ENCODE results near the gene PRMT5.

Gene PRMT5

DNA sequence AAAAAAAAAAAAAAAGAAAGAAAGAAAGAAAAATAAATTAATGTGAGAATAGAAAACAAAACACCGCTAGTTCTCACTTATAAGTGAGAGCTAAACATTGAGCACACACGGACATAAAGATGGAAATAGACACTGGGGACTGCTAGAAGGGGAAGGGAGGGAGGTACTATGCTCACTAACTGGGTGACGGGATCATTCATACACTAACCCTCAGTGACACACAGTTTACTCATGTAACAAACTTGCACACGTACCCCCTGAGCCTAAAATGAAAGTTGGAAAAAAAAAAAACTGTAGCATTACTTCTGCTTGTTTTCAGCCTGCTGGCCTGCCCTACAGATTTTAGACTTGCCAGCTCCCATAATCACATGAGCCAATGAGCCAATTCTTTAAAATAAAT, 10.5 kb upstream of the PRMT5 start:
- DNase-seq (ENCODE audit: extremely low spot score): no peak
- ChIA-PET CTCF (no interaction called here), POLR2A (no interaction called here)
- TF ChIP-seq, protein P1, sequence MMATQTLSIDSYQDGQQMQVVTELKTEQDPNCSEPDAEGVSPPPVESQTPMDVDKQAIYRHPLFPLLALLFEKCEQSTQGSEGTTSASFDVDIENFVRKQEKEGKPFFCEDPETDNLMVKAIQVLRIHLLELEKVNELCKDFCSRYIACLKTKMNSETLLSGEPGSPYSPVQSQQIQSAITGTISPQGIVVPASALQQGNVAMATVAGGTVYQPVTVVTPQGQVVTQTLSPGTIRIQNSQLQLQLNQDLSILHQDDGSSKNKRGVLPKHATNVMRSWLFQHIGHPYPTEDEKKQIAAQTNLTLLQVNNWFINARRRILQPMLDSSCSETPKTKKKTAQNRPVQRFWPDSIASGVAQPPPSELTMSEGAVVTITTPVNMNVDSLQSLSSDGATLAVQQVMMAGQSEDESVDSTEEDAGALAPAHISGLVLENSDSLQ (IDR thresholded peaks at IDR 0.05): no peak
- TF ChIP-seq SUZ12 (IDR thresholded peaks at IDR 0.05): no peak
- TF ChIP-seq ELF4 (IDR thresholded peaks at IDR 0.05): no peak
- TF ChIP-seq LEF1 (IDR thresholded peaks at IDR 0.05; ENCODE audit: borderline replicate concordance): no peak
- no peak for TF ChIP-seq FOXK2 (IDR thresholded peaks at IDR 0.05)
- TF ChIP-seq BHLHE40 (IDR thresholded peaks at IDR 0.05; ENCODE audit: borderline replicate concordance): no peak
- TF ChIP-seq NFRKB (IDR thresholded peaks at IDR 0.05): no peak
- no peak for TF ChIP-seq TARDBP (IDR thresholded peaks at IDR 0.05)
- TF ChIP-seq FOXA1 (IDR thresholded peaks at IDR 0.05): no peak
- no peak for TF ChIP-seq ZNF384 (IDR thresholded peaks at IDR 0.05)
- no peak for TF ChIP-seq SP1 (IDR thresholded peaks at IDR 0.05)
- no peak for TF ChIP-seq HDGF (IDR thresholded peaks at IDR 0.05; ENCODE audit: borderline replicate concordance)
- TF ChIP-seq FOXM1 (IDR thresholded peaks at IDR 0.05; ENCODE audit: borderline replicate concordance): no peak
- no peak for TF ChIP-seq CTBP1 (IDR thresholded peaks at IDR 0.05; ENCODE audit: borderline replicate concordance)

DNA sequence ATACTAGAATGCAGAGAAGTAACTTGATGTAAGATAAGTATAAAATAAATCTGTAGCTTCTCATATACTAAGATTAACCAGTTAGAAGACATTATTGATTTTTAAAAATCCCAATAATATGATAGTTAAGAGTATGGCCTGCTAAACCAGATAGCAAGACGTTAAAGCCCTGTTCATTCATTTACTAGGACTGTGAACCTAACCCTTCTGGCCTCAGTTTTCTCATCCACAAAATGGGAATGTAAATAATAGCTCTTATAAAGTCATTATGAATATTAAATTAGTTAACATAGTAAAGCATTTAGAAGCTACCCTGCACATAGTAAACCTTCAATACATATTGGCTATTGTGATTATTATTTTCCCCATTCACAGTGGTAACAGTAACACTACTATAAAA, 6.0 kb upstream of the PRMT5 start:
- ChIA-PET POLR2A (interaction anchor here (1.7 kb wide), 1 partner anchor 72 kb away, joined by 4 read pairs; no protein-coding TSS in a partner anchor), CTCF (interaction anchor here (0.7 kb wide), 2 partner anchors 60 to 87 kb away, joined by 3 read pairs; no protein-coding TSS in a partner anchor)
- no peak for DNase-seq (ENCODE audit: extremely low spot score)
- TF ChIP-seq FOXM1 (IDR thresholded peaks at IDR 0.05; ENCODE audit: borderline replicate concordance): no peak
- no peak for TF ChIP-seq ELF4 (IDR thresholded peaks at IDR 0.05)
- no peak for TF ChIP-seq BHLHE40 (IDR thresholded peaks at IDR 0.05; ENCODE audit: borderline replicate concordance)
- TF ChIP-seq, protein P1 (IDR thresholded peaks at IDR 0.05): no peak

DNA sequence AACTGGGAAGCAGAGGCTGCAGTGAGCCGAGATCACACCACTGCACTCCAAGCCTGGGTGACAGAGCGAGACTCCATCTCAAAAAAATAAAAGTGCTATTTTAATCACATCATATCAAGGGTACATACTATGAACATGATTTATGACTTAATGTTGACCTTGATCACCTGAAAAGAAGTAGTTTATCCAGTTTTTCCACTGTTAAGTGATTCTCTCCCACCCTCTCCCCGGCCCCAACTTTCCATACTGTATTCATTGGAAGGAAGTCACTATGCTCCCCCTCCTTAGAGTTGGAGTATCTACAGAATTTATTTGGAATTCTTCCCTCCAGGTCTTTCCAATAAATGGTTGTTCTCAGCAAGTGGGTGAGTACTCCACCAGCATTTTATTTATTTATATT, 3.0 kb upstream of the PRMT5 start:
- CTCF ChIA-PET: no interaction called here

DNA sequence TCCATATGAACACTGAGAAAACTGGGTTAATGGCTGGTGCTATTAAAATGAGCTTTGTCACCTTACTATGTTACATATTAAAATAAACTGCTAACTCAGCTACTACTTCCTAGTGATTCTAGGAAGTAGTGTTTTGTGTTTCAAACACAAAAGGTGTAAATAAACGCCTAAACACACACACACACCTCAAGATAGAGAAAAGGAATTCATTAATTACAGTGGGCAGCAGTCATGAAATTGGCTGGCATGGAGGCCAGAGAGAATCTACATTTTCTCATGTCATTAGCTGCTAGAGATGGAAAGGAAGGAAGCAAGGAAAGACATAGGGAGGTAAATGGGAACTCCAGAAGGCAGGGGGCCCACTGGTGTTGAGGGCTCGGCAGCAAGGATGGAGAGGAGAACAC, 787 bp upstream of the PRMT5 start:
- TF ChIP-seq BHLHE40 (IDR thresholded peaks at IDR 0.05; ENCODE audit: borderline replicate concordance) (no peak), CTBP1 (IDR thresholded peaks at IDR 0.05; ENCODE audit: borderline replicate concordance) (no peak), FOXK2 (IDR thresholded peaks at IDR 0.05) (no peak), ARNT (IDR thresholded peaks at IDR 0.05) (no peak), SUZ12 (IDR thresholded peaks at IDR 0.05) (no peak)
- TF ChIP-seq, protein P1 (IDR thresholded peaks at IDR 0.05): no peak
- DNase-seq (ENCODE audit: extremely low spot score): no peak
- POLR2A ChIA-PET: interaction anchor here (0.6 to 4.6 kb wide), 14 partner anchors 11 to 166 kb away, joined by 3 to 50 read pairs (median 5); partner anchors contain the start of genes AJUBA, HAUS4 and RBM23
- CTCF ChIA-PET: interaction anchor here (0.6 to 3.0 kb wide), 21 partner anchors 11 to 1959 kb away, joined by 3 to 21 read pairs (median 5); partner anchors contain the start of genes HAUS4, LRP10 and RBM23

More for the DNA sequence above, 3.0 kb upstream of the PRMT5 start:
- POLR2A ChIA-PET: interaction anchor here (3.3 kb wide), 1 partner anchor 24 kb away, joined by 49 read pairs; the partner anchor contains the start of gene HAUS4
- DNase-seq (ENCODE audit: extremely low spot score): no peak
- no peak for TF ChIP-seq SUZ12 (IDR thresholded peaks at IDR 0.05)
- no peak for TF ChIP-seq CTBP1 (IDR thresholded peaks at IDR 0.05; ENCODE audit: borderline replicate concordance)
- no peak for TF ChIP-seq FOXA1 (IDR thresholded peaks at IDR 0.05)
- no peak for TF ChIP-seq LEF1 (IDR thresholded peaks at IDR 0.05; ENCODE audit: borderline replicate concordance)

DNA sequence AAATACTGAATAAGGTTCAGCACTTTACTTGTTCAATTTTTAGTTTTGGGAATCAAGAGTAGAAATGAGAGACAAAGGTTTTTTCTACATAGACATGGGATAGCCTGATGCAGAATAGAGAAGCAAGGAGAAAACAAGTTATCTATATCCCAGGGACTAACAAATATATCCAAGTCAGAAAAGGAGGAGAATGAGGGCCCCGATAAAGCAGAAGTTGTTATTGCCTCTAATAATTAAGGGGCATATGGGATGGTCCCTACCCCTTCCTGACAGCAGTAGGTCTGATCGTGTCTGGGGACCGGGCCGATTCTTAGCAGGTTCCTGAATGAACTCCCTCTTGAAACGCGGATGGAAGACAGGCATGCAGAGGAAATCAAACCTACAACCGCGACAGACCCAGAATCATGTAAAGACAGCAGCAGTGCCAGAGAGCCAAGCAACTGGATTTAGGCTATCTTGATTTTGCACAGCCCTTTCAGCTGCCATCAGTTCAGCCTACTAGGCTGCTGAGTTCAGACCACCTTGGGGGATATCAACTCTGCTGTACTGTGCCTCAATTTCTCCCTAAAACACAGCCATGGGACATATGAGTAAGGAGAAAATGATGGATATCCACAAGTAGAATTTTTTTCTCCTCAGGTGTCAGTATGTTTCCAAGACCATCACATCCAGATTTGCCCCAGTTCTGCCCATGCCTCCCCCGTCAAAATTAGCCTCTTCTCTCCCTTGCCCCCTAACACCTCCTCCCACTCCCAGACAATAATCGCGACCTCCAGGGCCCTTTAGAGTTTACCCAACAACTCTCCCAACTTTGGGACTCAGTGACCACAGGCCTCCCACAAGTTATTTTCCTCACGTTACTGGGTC, 706 bp downstream of the PRMT5 start:
- ChIA-PET CTCF (interaction anchor here (1.1 to 3.0 kb wide), 5 partner anchors 9 to 144 kb away, joined by 3 to 21 read pairs (median 5); partner anchors contain the start of gene RBM23), POLR2A (interaction anchor here (1.2 to 4.6 kb wide), 8 partner anchors 9 to 130 kb away, joined by 3 to 50 read pairs (median 13); partner anchors contain the start of genes AJUBA, HAUS4 and RBM23)
- TF ChIP-seq ARNT (IDR thresholded peaks at IDR 0.05) (no peak), SUZ12 (IDR thresholded peaks at IDR 0.05) (no peak), ZNF384 (IDR thresholded peaks at IDR 0.05) (no peak), BHLHE40 (IDR thresholded peaks at IDR 0.05; ENCODE audit: borderline replicate concordance) (no peak), FOXK2 (IDR thresholded peaks at IDR 0.05) (no peak), TARDBP (IDR thresholded peaks at IDR 0.05) (no peak), L3MBTL2 (conservative IDR thresholded peaks at IDR 0.05) (no peak), ELF4 (IDR thresholded peaks at IDR 0.05) (no peak), CTBP1 (IDR thresholded peaks at IDR 0.05; ENCODE audit: borderline replicate concordance) (no peak), HDGF (IDR thresholded peaks at IDR 0.05; ENCODE audit: borderline replicate concordance) (no peak), LEF1 (IDR thresholded peaks at IDR 0.05; ENCODE audit: borderline replicate concordance) (no peak), SP1 (IDR thresholded peaks at IDR 0.05) (no peak), FOXA1 (IDR thresholded peaks at IDR 0.05) (no peak)
- no peak for DNase-seq (ENCODE audit: extremely low spot score)

DNA sequence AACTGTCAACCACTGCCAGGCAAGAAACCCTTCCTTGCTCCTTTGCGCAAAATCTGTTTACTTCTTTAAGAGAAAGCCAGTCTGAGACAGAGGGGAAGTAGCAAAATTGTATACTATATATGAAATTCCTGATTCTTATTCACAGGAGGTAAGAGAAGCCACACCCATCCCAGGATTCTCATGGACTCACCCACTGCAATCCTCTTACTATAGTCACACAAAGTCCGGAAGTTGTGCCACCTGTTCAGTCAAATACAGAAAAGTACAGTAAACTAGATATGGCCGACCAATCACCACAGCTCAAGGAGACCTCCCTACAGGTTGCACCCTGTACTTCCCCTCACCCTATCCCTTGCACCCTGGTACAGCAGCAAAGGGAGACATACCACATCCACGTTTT, 2.9 kb downstream of the PRMT5 start:
- no peak for TF ChIP-seq TARDBP (IDR thresholded peaks at IDR 0.05)
- no peak for TF ChIP-seq SP1 (IDR thresholded peaks at IDR 0.05)
- TF ChIP-seq FOXA1 (IDR thresholded peaks at IDR 0.05): no peak
- no peak for TF ChIP-seq NFRKB (IDR thresholded peaks at IDR 0.05)
- no peak for TF ChIP-seq CTBP1 (IDR thresholded peaks at IDR 0.05; ENCODE audit: borderline replicate concordance)
- no peak for TF ChIP-seq HDGF (IDR thresholded peaks at IDR 0.05; ENCODE audit: borderline replicate concordance)
- no peak for TF ChIP-seq BHLHE40 (IDR thresholded peaks at IDR 0.05; ENCODE audit: borderline replicate concordance)
- TF ChIP-seq FOXK2 (IDR thresholded peaks at IDR 0.05): no peak
- no peak for TF ChIP-seq LEF1 (IDR thresholded peaks at IDR 0.05; ENCODE audit: borderline replicate concordance)
- no peak for TF ChIP-seq L3MBTL2 (conservative IDR thresholded peaks at IDR 0.05)
- TF ChIP-seq SUZ12 (IDR thresholded peaks at IDR 0.05): no peak
- TF ChIP-seq ZNF384 (IDR thresholded peaks at IDR 0.05): no peak
- TF ChIP-seq FOXM1 (IDR thresholded peaks at IDR 0.05; ENCODE audit: borderline replicate concordance): no peak
- no peak for TF ChIP-seq ELF4 (IDR thresholded peaks at IDR 0.05)
- TF ChIP-seq, protein P1 (IDR thresholded peaks at IDR 0.05): no peak
- POLR2A ChIA-PET: no interaction called here
- DNase-seq (ENCODE audit: extremely low spot score): no peak
- CTCF ChIA-PET: no interaction called here

All from HEK293T (cell line).